Endothelial cell of umbilical vein (primary cell): ENCODE results near the gene UNC5B. TPM values are rescaled to one million over a fixed set of nuclear protein-coding genes. Genes with fewer than 3 reads are reported as not detected.

Experiments
- BruUV-seq: library from RNA; stranded (reverse); fragments of 400-500 nt; replicated peaks from 2 replicates; lab custom pipeline; 2021; lab: Mats Ljungman, UMichigan
- CTCF ChIA-PET: fragments of 300-600, 350-600 bp; sonication (Branson Sonifier 250); formaldehyde crosslinking; loops from one replicate; lab custom pipeline; 2021; ENCODE audit warnings: antibody characterized with exemption, inconsistent platforms; lab: Charles Lee
- POLR2A ChIA-PET: fragments of 300-600, 350-600 bp; sonication (Branson Sonifier 250); formaldehyde crosslinking; loops from one replicate; lab custom pipeline; 2021; ENCODE audit warnings: antibody characterized with exemption, inconsistent platforms; lab: Charles Lee
- DNase-seq: peaks from one replicate; pipeline ENCODE4 v3.0.0-alpha.2; 2011; ENCODE audit warnings: low read depth, low spot score
- FAIRE-seq: peaks from 2 replicates; lab custom pipeline; 2011; peaks lifted over from hg19 to GRCh38; lab: Jason Lieb, UNC
- H2AFZ ChIP-seq: 2 replicates; pipeline ENCODE4 v1.6.0; 2012; ENCODE audit warnings: low read depth, low read length, control low read depth, inconsistent platforms
- H3K27ac ChIP-seq: 2 replicates; pipeline ENCODE4 v1.5.1; 2011; ENCODE audit warnings: low read depth, mild to moderate bottlenecking, control low read depth, low read length, moderate library complexity; ENCODE audit not compliant: insufficient read depth
- H3K27me3 ChIP-seq, 2 experiments: 2 replicates each; pipeline versions ENCODE4 v1.6.0 to v1.6.1; 2011; ENCODE audit warnings: low read length in 2 of 2, mixed read lengths in 1 of 2; ENCODE audit not compliant: control insufficient read depth in 2 of 2, insufficient read depth in 2 of 2
- H3K36me3 ChIP-seq, 2 experiments: 2 replicates in 1 of 2; 3 replicates in 1 of 2; pipeline ENCODE4 v1.5.1; 2011; ENCODE audit warnings: low read length in 2 of 2, mild to moderate bottlenecking in 1 of 2, moderate library complexity in 1 of 2; ENCODE audit not compliant: control insufficient read depth in 2 of 2, insufficient read depth in 2 of 2; ENCODE audit errors: extremely low read depth in 1 of 2
- H3K4me1 ChIP-seq: 3 replicates; pipeline ENCODE4 v1.5.1; 2011; ENCODE audit warnings: mild to moderate bottlenecking, low read length; ENCODE audit not compliant: control insufficient read depth, insufficient read depth; ENCODE audit errors: extremely low read depth
- H3K4me2 ChIP-seq: 2 replicates; pipeline ENCODE4 v1.6.1; 2011; ENCODE audit warnings: low read length, control low read depth, mixed read lengths; ENCODE audit not compliant: insufficient read depth
- H3K4me3 ChIP-seq, 3 experiments: fragments of 200-600 bp in 1 of 3; sonication (generic), shearing (Covaris generic) in 1 of 3; replicated peaks in 1 of 3; 2 replicates each; pipeline ENCODE4 v1.5.1; 2011 to 2016; ENCODE audit warnings: control low read depth in 3 of 3, low read length in 3 of 3, mild to moderate bottlenecking in 2 of 3, inconsistent platforms in 1 of 3, low read depth in 1 of 3, moderate library complexity in 1 of 3; ENCODE audit not compliant: insufficient read depth in 1 of 3
- H3K79me2 ChIP-seq: 2 replicates; pipeline ENCODE4 v1.6.0; 2012; ENCODE audit warnings: low read length, inconsistent platforms; ENCODE audit not compliant: control insufficient read depth, insufficient read depth
- H3K9ac ChIP-seq: replicated peaks from 2 replicates; pipeline ENCODE3; 2011; ENCODE audit warnings: low read length, control low read depth; ENCODE audit not compliant: insufficient read depth; ENCODE audit errors: extremely low read depth
- H3K9me1 ChIP-seq: replicated peaks from 3 replicates; pipeline ENCODE4 v1.6.0; 2011; ENCODE audit warnings: mild to moderate bottlenecking, low read length; ENCODE audit not compliant: control insufficient read depth, insufficient read depth; ENCODE audit errors: extremely low read depth
- H3K9me3 ChIP-seq: replicated peaks from 2 replicates; pipeline ENCODE4 v1.5.1; 2012; ENCODE audit warnings: low read length, inconsistent platforms; ENCODE audit not compliant: control insufficient read depth, insufficient read depth
- H4K20me1 ChIP-seq: replicated peaks from 2 replicates; pipeline ENCODE3; 2011; ENCODE audit warnings: mild to moderate bottlenecking, low read length; ENCODE audit not compliant: control insufficient read depth, insufficient read depth; ENCODE audit errors: extremely low read depth
- CTCF ChIP-seq, 2 donors: IDR thresholded peaks; 1 replicate in 1 of 2; 2 replicates in 1 of 2; pipeline ENCODE4 v1.5.1; 2011; ENCODE audit warnings: low read length in 2 of 2, mild to moderate bottlenecking in 2 of 2, moderate library complexity in 2 of 2, control low read depth in 1 of 2, inconsistent platforms in 1 of 2, low read depth in 1 of 2; ENCODE audit not compliant: insufficient read depth in 1 of 2; ENCODE audit errors: extremely low read depth in 1 of 2
- EZH2 ChIP-seq: IDR thresholded peaks from 2 replicates; pipeline ENCODE4 v1.6.1; 2012; ENCODE audit warnings: borderline replicate concordance, low read depth, mild to moderate bottlenecking, moderate library complexity, low read length, inconsistent platforms; ENCODE audit not compliant: severe bottlenecking
- FOS ChIP-seq: IDR thresholded peaks from 2 replicates; pipeline ENCODE4 v1.6.1; 2011; ENCODE audit warnings: mild to moderate bottlenecking, low read length, moderate library complexity, borderline replicate concordance; ENCODE audit not compliant: insufficient read depth
- GATA2 ChIP-seq: IDR thresholded peaks from 2 replicates; pipeline ENCODE4 v1.7.0; 2011; ENCODE audit warnings: low read depth, mild to moderate bottlenecking, moderate library complexity, mixed read lengths, low read length; ENCODE audit not compliant: insufficient read length, insufficient read depth
- JUN ChIP-seq: IDR thresholded peaks from 2 replicates; pipeline ENCODE4 v1.6.1; 2011; ENCODE audit warnings: borderline replicate concordance, low read depth; ENCODE audit not compliant: insufficient read length, insufficient read depth
- MAX ChIP-seq: IDR thresholded peaks from 2 replicates; pipeline ENCODE4 v1.6.1; 2011; ENCODE audit not compliant: insufficient read depth, insufficient read length
- MYC ChIP-seq: IDR thresholded peaks from one replicate; pipeline ENCODE4 v1.6.1; 2011; ENCODE audit warnings: mild to moderate bottlenecking, low read depth, low read length
- POLR2A ChIP-seq: IDR thresholded peaks from 2 replicates; pipeline ENCODE4 v1.6.1; 2012; ENCODE audit warnings: low read depth, mild to moderate bottlenecking, control low read depth, low read length
- POLR2AphosphoS5 ChIP-seq: IDR thresholded peaks from 2 replicates; pipeline ENCODE4 v1.6.1; 2012; ENCODE audit warnings: low read depth, mild to moderate bottlenecking, control low read depth, low read length, moderate library complexity; ENCODE audit not compliant: insufficient read depth
- dilution Hi-C: fragments of 300-500 bp; cut with MboI; formaldehyde crosslinking; loops from one replicate; pipeline ENCODE4 v1.15.0; 2019; ENCODE audit warnings: low sequenced_read_pairs; ENCODE audit not compliant: extremely low pct_ligation_motif_present
- intact Hi-C: fragments of 100-400 bp; cut with micrococcal nuclease; formaldehyde crosslinking; loops from one replicate; pipeline ENCODE4 v1.10.0; 2022
- polyA plus RNA-seq, 4 experiments: library from polyadenylated mRNA; depleted of rRNA in 3 of 4; stranded (reverse) in 3 of 4; unstranded in 1 of 4; fragments of >200 nt; gene quantifications; 2 replicates each; pipeline versions ENCODE4 v1.2.1 to v1.2.3, GENCODE V29; 2011 to 2012; ENCODE audit warnings: missing spikeins in 1 of 4
- total RNA-seq: library from RNA; stranded (reverse); gene quantifications from 2 replicates; pipeline ENCODE4 v1.2.3, GENCODE V29; 2021

Gene UNC5B
- total and polyA plus RNA-seq, 2 donors (not counting 3 experiments of a cell fraction or from before 2014, with no cell fraction given) = 0.39 to 2.5 TPM

- Histone ChIP-seq H3K79me2 (no peaks in the 10 kb centered on the region), H3K9me3 (no peaks in the 10 kb centered on the region), H3K27me3 (peaks cover 9 to 10% of the 10 kb centered on the region in 2 experiments), H3K4me1 (peaks cover 8% of the 10 kb centered on the region), H3K9me1 (no peaks in the 10 kb centered on the region), H3K36me3 (no peaks in the 10 kb centered on the region), H3K27ac (no peak overlapping the region), H3K4me3 (no peak overlapping the region), H4K20me1 (no peaks in the 10 kb centered on the region), H3K9ac (no peak overlapping the region), H2AFZ (no peak overlapping the region), H3K4me2 (no peak overlapping the region)
- no peak for FAIRE-seq
- no TSS peak for BruUV-seq
- intact Hi-C loops = no loop called here
- TF ChIP-seq GATA2 = no peak
- no peak for TF ChIP-seq POLR2AphosphoS5
- no peak for TF ChIP-seq JUN
- no peak for TF ChIP-seq POLR2A
- TF ChIP-seq CTCF (IDR thresholded peaks at IDR 0.05; ENCODE audit: extremely low read depth in 1 of 2, insufficient read depth in 1 of 2, low read depth in 1 of 2, low read length in 2 of 2) = no peak
- no peak for TF ChIP-seq EZH2
- TF ChIP-seq FOS = no peak
- no peak for TF ChIP-seq MAX
- no peak for TF ChIP-seq MYC
- DNase-seq = no peak
- ChIA-PET POLR2A (no interaction called here), CTCF (interaction anchor here (1.0 to 1.6 kb wide), 5 partner anchors 9 to 318 kb away, joined by 3 to 7 read pairs (median 3); partner anchors contain the start of gene UNC5B)
- dilution Hi-C loops = no loop called here
Observed at GRCh38 chr10:71220689-71221540, 8.5 kb downstream of the UNC5B start.
